Osteoblast (primary cell): ENCODE results near the gene COL5A3. TPM values are rescaled to one million over a fixed set of nuclear protein-coding genes. Genes with fewer than 3 reads are reported as not detected.

Source experiments
- DNase-seq: peaks from one replicate; pipeline ENCODE4 v3.0.0; 2011; ENCODE audit warnings: low spot score, mixed read lengths; ENCODE audit not compliant: insufficient read length; ENCODE audit errors: missing footprints
- H2AFZ ChIP-seq: 2 replicates; pipeline ENCODE4 v1.6.0; 2011; ENCODE audit warnings: mild to moderate bottlenecking, low read length
- H3K27ac ChIP-seq: 2 replicates; pipeline ENCODE4 v1.5.1; 2011; ENCODE audit warnings: mild to moderate bottlenecking, low read depth, low read length, moderate library complexity
- H3K27me3 ChIP-seq: 2 replicates; pipeline ENCODE4 v1.6.0; 2012; ENCODE audit warnings: mild to moderate bottlenecking, control low read depth, inconsistent platforms, low read length, moderate library complexity; ENCODE audit not compliant: insufficient read depth
- H3K36me3 ChIP-seq: 2 replicates; pipeline ENCODE4 v1.5.1; 2011; ENCODE audit warnings: mild to moderate bottlenecking, low read length, control low read depth, moderate library complexity; ENCODE audit not compliant: insufficient read depth
- H3K4me1 ChIP-seq: 2 replicates; pipeline ENCODE4 v1.5.1; 2011; ENCODE audit warnings: mild to moderate bottlenecking, low read length, control low read depth, moderate library complexity; ENCODE audit not compliant: insufficient read depth
- H3K4me2 ChIP-seq: 2 replicates; pipeline ENCODE4 v1.6.0; 2011; ENCODE audit warnings: mild to moderate bottlenecking, low read length; ENCODE audit not compliant: insufficient read depth
- H3K4me3 ChIP-seq: fragments of 200-600 bp; sonication (generic); 3 replicates; pipeline ENCODE4 v1.5.1; 2012; ENCODE audit warnings: mild to moderate bottlenecking, low read length, inconsistent platforms; ENCODE audit not compliant: insufficient read depth
- H3K79me2 ChIP-seq: 2 replicates; pipeline ENCODE4 v1.6.0; 2012; ENCODE audit warnings: mild to moderate bottlenecking, low read length, control low read depth, inconsistent platforms; ENCODE audit not compliant: insufficient read depth
- H3K9me3 ChIP-seq: 2 replicates; pipeline ENCODE4 v1.5.1; 2011; ENCODE audit warnings: low read depth, low read length, control low read depth
- H4K20me1 ChIP-seq: 2 replicates; pipeline ENCODE4 v1.6.0; 2012; ENCODE audit warnings: mild to moderate bottlenecking, low read length, control low read depth; ENCODE audit not compliant: insufficient read depth
- total RNA-seq: library from RNA; depleted of rRNA; stranded (reverse); fragments of >200 nt; gene quantifications from 2 replicates; pipeline ENCODE4 v1.2.3, GENCODE V29; 2012
- TF ChIP-seq, protein P1 (sequence below): IDR thresholded peaks from 2 replicates; pipeline ENCODE4 v1.5.1; 2011; ENCODE audit warnings: mild to moderate bottlenecking, low read depth, low read length, moderate library complexity; ENCODE audit errors: extremely low read depth

The COL5A3 gene
- total RNA-seq, 1 donor, result 14.8 TPM

DNA sequence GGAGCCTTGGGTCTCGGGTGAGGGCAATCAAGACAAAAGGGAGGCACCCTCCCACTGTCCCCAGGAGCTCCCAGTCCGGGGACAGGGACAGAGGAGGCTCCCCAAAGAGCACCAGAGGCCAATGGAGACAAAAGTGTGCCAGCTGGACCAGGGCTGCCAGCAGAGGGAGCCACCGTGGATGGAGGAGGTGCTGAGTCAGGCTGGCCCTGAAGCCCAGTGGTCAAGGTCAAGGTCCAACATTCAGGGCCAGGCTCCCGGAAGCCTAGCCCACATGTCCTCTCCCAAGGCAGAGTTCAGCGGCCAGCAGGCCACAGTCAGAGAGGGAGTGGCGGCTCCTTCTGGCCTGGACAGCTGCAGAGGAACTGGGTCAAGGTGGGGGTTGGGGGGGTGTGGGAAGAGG, 8.4 kb downstream of the COL5A3 start:
- Histone ChIP-seq H3K27ac (peak overlapping the region; percentile 12), H3K36me3 (no peaks in the 10 kb centered on the region), H3K4me2 (no peak overlapping the region), H3K79me2 (no peaks in the 10 kb centered on the region), H2AFZ (no peak overlapping the region), H3K4me3 (no peak overlapping the region), H3K9me3 (no peaks in the 10 kb centered on the region), H3K27me3 (no peaks in the 10 kb centered on the region), H3K4me1 (peaks cover 4% of the 10 kb centered on the region), H4K20me1 (no peaks in the 10 kb centered on the region)
- peak; percentile 80 for DNase-seq
- TF ChIP-seq, protein P1, sequence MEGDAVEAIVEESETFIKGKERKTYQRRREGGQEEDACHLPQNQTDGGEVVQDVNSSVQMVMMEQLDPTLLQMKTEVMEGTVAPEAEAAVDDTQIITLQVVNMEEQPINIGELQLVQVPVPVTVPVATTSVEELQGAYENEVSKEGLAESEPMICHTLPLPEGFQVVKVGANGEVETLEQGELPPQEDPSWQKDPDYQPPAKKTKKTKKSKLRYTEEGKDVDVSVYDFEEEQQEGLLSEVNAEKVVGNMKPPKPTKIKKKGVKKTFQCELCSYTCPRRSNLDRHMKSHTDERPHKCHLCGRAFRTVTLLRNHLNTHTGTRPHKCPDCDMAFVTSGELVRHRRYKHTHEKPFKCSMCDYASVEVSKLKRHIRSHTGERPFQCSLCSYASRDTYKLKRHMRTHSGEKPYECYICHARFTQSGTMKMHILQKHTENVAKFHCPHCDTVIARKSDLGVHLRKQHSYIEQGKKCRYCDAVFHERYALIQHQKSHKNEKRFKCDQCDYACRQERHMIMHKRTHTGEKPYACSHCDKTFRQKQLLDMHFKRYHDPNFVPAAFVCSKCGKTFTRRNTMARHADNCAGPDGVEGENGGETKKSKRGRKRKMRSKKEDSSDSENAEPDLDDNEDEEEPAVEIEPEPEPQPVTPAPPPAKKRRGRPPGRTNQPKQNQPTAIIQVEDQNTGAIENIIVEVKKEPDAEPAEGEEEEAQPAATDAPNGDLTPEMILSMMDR, result peak; percentile 62

DNA sequence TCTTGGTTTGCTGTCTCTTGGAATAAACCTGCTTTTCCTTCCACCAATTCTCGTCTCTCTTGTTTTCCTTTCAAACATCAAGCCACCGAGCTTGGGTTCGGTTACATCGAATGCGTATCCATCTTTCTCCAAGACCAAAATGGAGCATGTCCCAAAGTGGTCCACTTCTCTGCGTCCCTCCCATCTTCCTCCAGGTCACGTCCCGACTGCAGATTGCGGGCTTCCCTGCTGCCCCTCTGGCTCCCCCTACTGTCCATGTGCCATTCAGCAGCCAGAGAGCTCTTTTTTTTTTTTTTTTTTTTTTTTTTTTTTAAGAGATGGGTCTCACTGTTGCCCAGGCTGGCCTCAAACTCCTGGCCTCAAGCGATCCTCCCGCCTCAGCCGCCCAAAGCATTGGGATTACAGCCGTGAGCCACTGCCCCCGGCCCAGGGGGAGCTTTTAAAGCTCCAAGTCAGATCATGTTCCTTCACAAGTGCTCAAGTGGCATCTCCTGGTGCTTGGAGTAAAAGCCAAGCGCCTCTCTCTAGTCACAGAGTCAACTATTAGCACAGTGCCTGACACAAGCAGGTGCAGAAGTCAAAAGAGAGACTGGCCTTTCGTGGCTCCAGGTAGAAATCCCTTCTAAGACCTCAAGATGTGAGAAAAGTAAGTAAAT, 10.0 kb downstream of the COL5A3 start:
- H2AFZ ChIP-seq, result no peak overlapping the region
- TF ChIP-seq, protein P1, result peak; percentile 96
- no peak overlapping the region for H3K4me2 ChIP-seq

DNA sequence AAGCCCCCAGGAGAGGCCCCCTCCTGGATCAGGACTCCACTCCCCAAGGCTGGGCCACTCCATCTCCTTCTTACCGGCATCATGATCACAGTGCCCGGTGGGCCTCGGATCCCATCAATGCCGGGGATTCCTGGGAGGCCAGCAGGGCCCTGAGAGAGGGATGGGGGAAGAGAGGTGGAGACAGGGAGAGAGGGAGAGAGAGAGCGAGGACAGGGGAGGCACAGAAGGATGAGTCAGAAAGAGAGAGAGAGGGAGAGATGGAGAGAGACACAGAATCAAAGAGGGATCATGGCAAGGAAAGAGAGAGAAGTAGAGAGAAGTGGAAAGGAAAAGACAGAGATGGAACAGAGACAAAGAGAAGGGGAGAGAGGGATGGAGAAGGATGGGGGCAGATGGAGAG, 13.8 kb downstream of the COL5A3 start:
- no peaks in the 10 kb centered on the region for H3K27me3 ChIP-seq

More for the DNA sequence above, 10.0 kb downstream of the COL5A3 start:
- no peaks in the 10 kb centered on the region for H3K36me3 ChIP-seq
- H4K20me1 ChIP-seq, result no peaks in the 10 kb centered on the region
- H3K79me2 ChIP-seq, result no peaks in the 10 kb centered on the region
- peaks cover 10% of the 10 kb centered on the region for H3K4me1 ChIP-seq
- H3K27ac ChIP-seq, result peak overlapping the region; percentile 45
- H3K9me3 ChIP-seq, result no peaks in the 10 kb centered on the region
- peak; percentile 94 for DNase-seq
- no peaks in the 10 kb centered on the region for H3K27me3 ChIP-seq
- no peak overlapping the region for H3K4me3 ChIP-seq

DNA sequence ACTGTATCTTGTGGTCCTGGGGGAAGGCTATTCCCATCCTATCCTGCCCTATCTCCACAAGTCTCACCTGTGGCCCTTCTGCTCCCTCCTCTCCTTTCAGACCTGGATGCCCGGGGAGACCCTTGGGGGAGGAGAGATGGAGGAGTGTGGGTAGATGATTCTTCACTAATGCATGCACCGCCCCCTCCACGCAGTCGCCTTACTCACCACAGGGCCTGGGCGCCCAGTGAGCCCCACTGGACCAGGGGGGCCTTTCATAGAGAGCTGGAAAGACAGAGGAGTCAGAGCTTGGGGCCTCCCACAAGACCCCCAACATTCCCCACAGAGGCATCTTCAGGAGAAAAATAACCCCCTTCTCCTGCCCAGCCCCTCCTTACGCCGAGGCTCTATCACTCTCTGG, 14.3 kb downstream of the COL5A3 start:
- Histone ChIP-seq H3K27ac (no peak overlapping the region), H2AFZ (no peak overlapping the region), H3K27me3 (no peaks in the 10 kb centered on the region), H3K4me1 (peaks cover 10% of the 10 kb centered on the region), H3K4me2 (no peak overlapping the region), H3K79me2 (no peaks in the 10 kb centered on the region), H3K9me3 (no peaks in the 10 kb centered on the region), H3K36me3 (no peaks in the 10 kb centered on the region), H4K20me1 (no peaks in the 10 kb centered on the region), H3K4me3 (no peak overlapping the region)
- DNase-seq, result peak; percentile 73
- TF ChIP-seq, protein P1, result no peak

More for the DNA sequence above, 13.8 kb downstream of the COL5A3 start:
- H3K27ac ChIP-seq, result no peak overlapping the region
- no peak overlapping the region for H3K4me2 ChIP-seq
- peaks cover 10% of the 10 kb centered on the region for H3K4me1 ChIP-seq
- no peaks in the 10 kb centered on the region for H4K20me1 ChIP-seq
- TF ChIP-seq, protein P1, result no peak
- H3K79me2 ChIP-seq, result no peaks in the 10 kb centered on the region
- no peak overlapping the region for H3K4me3 ChIP-seq
- peak overlapping the region; percentile 6 for H2AFZ ChIP-seq
- no peaks in the 10 kb centered on the region for H3K36me3 ChIP-seq
- H3K9me3 ChIP-seq, result no peaks in the 10 kb centered on the region
- peak; percentile 87 for DNase-seq
